Loucy (cell line): ENCODE data around the gene MORF4L2.
A peak's percentile ranks its signal among the peaks of the same experiment; 100 is the strongest.

Experiments
- H2AFZ ChIP-seq: fragments of 200-600 bp; sonication (generic); 2 replicates; pipeline ENCODE4 v1.6.0; 2016; ENCODE audit warnings: antibody characterized with exemption, mild to moderate bottlenecking, low read length, moderate library complexity
- H3F3A ChIP-seq: fragments of 200-600 bp; 2 replicates; pipeline ENCODE4 v1.6.0; 2016; ENCODE audit warnings: antibody characterized with exemption, low read depth, mild to moderate bottlenecking
- H3K27me3 ChIP-seq: fragments of 200-600 bp; sonication (generic); 2 replicates; pipeline ENCODE4 v1.6.1; 2014; ENCODE audit warnings: low read length, mild to moderate bottlenecking; ENCODE audit not compliant: insufficient read depth, poor library complexity, severe bottlenecking
- H3K36me3 ChIP-seq: fragments of 200-600 bp; sonication (generic); 2 replicates; pipeline ENCODE4 v1.6.1; 2016; ENCODE audit warnings: low read length; ENCODE audit not compliant: insufficient read depth
- H3K4me1 ChIP-seq: fragments of 200-600 bp; sonication (generic); 2 replicates; pipeline ENCODE4 v1.5.1; 2014; ENCODE audit warnings: low read length, mild to moderate bottlenecking; ENCODE audit not compliant: insufficient read depth, poor library complexity, severe bottlenecking
- H3K4me2 ChIP-seq: fragments of 200-600 bp; sonication (generic); 2 replicates; pipeline ENCODE4 v1.6.0; 2014; ENCODE audit warnings: antibody characterized with exemption, low read length, low read depth, mild to moderate bottlenecking; ENCODE audit not compliant: poor library complexity, severe bottlenecking
- H3K4me3 ChIP-seq: fragments of 200-600 bp; sonication (generic); 2 replicates; pipeline ENCODE4 v1.5.1; 2014; ENCODE audit warnings: low read length, mild to moderate bottlenecking, mixed read lengths; ENCODE audit not compliant: poor library complexity, severe bottlenecking
- H3K79me2 ChIP-seq: fragments of 200-600 bp; sonication (generic); 2 replicates; pipeline ENCODE4 v1.6.1; 2014; ENCODE audit warnings: low read length; ENCODE audit not compliant: insufficient read depth
- H3K9ac ChIP-seq: fragments of 200-600 bp; sonication (generic); 2 replicates; pipeline ENCODE4 v1.6.0; 2014; ENCODE audit warnings: mild to moderate bottlenecking, low read depth, low read length, moderate library complexity; ENCODE audit not compliant: poor library complexity, severe bottlenecking
- H3K9me2 ChIP-seq: fragments of 200-600 bp; sonication (generic); replicated peaks from 2 replicates; pipeline ENCODE4 v1.6.1; 2016; ENCODE audit warnings: low read depth, low read length, mixed read lengths
- H3K9me3 ChIP-seq: fragments of 200-600 bp; sonication (generic); 2 replicates; pipeline ENCODE4 v1.6.1; 2014; ENCODE audit warnings: mild to moderate bottlenecking, antibody characterized with exemption, low read length, low read depth; ENCODE audit not compliant: insufficient read depth
- H4K20me1 ChIP-seq: fragments of 200-600 bp; sonication (generic); 2 replicates; pipeline ENCODE4 v1.6.0; 2014; ENCODE audit warnings: antibody characterized with exemption, low read length, mild to moderate bottlenecking; ENCODE audit not compliant: insufficient read depth, poor library complexity, severe bottlenecking
- CTCF ChIP-seq: fragments of 200-600 bp; sonication (generic); conservative IDR thresholded peaks from 2 replicates; pipeline ENCODE4 v1.5.1; 2014; ENCODE audit warnings: mild to moderate bottlenecking, antibody characterized with exemption, low read length
- EZH2phosphoT487 ChIP-seq: fragments of 200-600 bp; IDR thresholded peaks from 2 replicates; pipeline ENCODE4 v1.6.1; 2018; ENCODE audit warnings: antibody characterized with exemption, mild to moderate bottlenecking, moderate library complexity, borderline replicate concordance

MORF4L2 gene

GRCh38 chrX:103631145-103631544 lies 55.4 kb downstream of the MORF4L2 start:
- H3K4me3 ChIP-seq = no peak overlapping the region
- H3F3A ChIP-seq = no peaks in the 10 kb centered on the region
- peaks cover 4% of the 10 kb centered on the region for H3K4me1 ChIP-seq
- H3K79me2 ChIP-seq = peaks cover 3% of the 10 kb centered on the region; the same call in 1 of the 2 replicates
- no peaks in the 10 kb centered on the region for H4K20me1 ChIP-seq
- H3K4me2 ChIP-seq = no peak overlapping the region
- H3K9me2 ChIP-seq = no peaks in the 10 kb centered on the region
- H3K27me3 ChIP-seq = no peaks in the 10 kb centered on the region
- TF ChIP-seq CTCF = no peak
- TF ChIP-seq EZH2phosphoT487 = no peak
- no peak overlapping the region for H2AFZ ChIP-seq
- H3K36me3 ChIP-seq = no peaks in the 10 kb centered on the region
- H3K9me3 ChIP-seq = no peaks in the 10 kb centered on the region
- H3K9ac ChIP-seq = no peak overlapping the region

GRCh38 chrX:103630171-103630511 lies 56.4 kb downstream of the MORF4L2 start:
- Histone ChIP-seq H3K36me3 (no peaks in the 10 kb centered on the region), H3K9ac (peak overlapping the region; percentile 92), H3K27me3 (no peaks in the 10 kb centered on the region), H3K4me2 (peak overlapping the region; percentile 89), H4K20me1 (no peaks in the 10 kb centered on the region), H3K9me2 (no peaks in the 10 kb centered on the region), H3F3A (no peaks in the 10 kb centered on the region), H3K79me2 (peaks cover 3% of the 10 kb centered on the region; the same call in 1 of the 2 replicates), H3K4me3 (peak overlapping the region; percentile 95), H2AFZ (peak overlapping the region; percentile 94; the same call in 1 of the 2 replicates), H3K9me3 (no peaks in the 10 kb centered on the region), H3K4me1 (peaks cover 4% of the 10 kb centered on the region)
- TF ChIP-seq CTCF (no peak), EZH2phosphoT487 (no peak)

- Histone ChIP-seq H2AFZ (peak overlapping the region; percentile 94), H3K79me2 (peaks cover 3% of the 10 kb centered on the region; the same call in 1 of the 2 replicates)
These were observed 57.0 kb downstream of the MORF4L2 start for GRCh38 chrX:103629318-103630170.

More at GRCh38 chrX:103629318-103630170, 57.0 kb downstream of the MORF4L2 start:
- Histone ChIP-seq H3K9me3 (no peaks in the 10 kb centered on the region), H3K4me3 (peak overlapping the region; percentile 95), H3K9ac (peak overlapping the region; percentile 92), H3K27me3 (no peaks in the 10 kb centered on the region), H3K4me1 (peaks cover 4% of the 10 kb centered on the region), H3F3A (no peaks in the 10 kb centered on the region), H3K36me3 (no peaks in the 10 kb centered on the region), H3K9me2 (no peaks in the 10 kb centered on the region), H3K4me2 (peak overlapping the region; percentile 89), H4K20me1 (no peaks in the 10 kb centered on the region)
- peak; percentile 62 for TF ChIP-seq CTCF
- no peak for TF ChIP-seq EZH2phosphoT487
